Esophagus muscularis mucosa (tissue), 4 donors: ENCODE results near the gene NRCAM.

Experiments used
- EP300 ChIP-seq: sonication (generic); formaldehyde crosslinking; IDR thresholded peaks from one replicate; pipeline ENCODE4 v1.6.1; 2017; ENCODE audit warnings: antibody characterized with exemption
- POLR2A ChIP-seq: fragments of 450-650 bp; IDR thresholded peaks from one replicate; pipeline ENCODE4 v1.6.1; 2017; ENCODE audit warnings: antibody characterized with exemption, moderate library complexity, mild to moderate bottlenecking, low read depth
- TF ChIP-seq, protein P1 (sequence below), 3 experiments: fragments of 200-600 bp in 2 of 3; fragments of 450-650 bp in 1 of 3; sonication (generic) in 2 of 3; IDR thresholded peaks; one replicate each; pipeline ENCODE4 v1.5.1; 2017 to 2019; ENCODE audit warnings: antibody characterized with exemption in 3 of 3, mild to moderate bottlenecking in 2 of 3, moderate library complexity in 1 of 3

DNA sequence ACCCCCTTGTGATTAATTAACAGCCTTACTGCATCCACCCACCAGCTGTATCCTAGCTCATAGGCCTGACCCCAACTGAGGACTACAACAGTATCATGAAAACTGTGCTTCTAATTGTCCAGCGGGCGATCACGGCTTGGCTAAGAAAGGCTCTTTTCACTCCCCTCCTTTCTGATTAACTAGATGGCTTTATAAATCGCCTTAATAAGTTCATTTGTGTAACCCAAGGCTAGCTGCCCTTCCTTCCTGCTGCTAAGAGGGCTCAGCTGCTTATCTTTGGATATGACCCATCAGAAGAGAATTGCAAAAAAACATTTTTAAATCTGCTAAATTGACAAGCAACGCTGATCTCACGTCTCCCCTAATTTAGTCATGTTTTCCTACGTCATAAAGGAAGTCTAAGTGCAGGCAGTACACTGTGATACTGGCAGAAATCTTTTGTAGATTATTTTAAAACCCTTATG is 163.1 kb downstream of the NRCAM start:
- TF ChIP-seq, protein P1, sequence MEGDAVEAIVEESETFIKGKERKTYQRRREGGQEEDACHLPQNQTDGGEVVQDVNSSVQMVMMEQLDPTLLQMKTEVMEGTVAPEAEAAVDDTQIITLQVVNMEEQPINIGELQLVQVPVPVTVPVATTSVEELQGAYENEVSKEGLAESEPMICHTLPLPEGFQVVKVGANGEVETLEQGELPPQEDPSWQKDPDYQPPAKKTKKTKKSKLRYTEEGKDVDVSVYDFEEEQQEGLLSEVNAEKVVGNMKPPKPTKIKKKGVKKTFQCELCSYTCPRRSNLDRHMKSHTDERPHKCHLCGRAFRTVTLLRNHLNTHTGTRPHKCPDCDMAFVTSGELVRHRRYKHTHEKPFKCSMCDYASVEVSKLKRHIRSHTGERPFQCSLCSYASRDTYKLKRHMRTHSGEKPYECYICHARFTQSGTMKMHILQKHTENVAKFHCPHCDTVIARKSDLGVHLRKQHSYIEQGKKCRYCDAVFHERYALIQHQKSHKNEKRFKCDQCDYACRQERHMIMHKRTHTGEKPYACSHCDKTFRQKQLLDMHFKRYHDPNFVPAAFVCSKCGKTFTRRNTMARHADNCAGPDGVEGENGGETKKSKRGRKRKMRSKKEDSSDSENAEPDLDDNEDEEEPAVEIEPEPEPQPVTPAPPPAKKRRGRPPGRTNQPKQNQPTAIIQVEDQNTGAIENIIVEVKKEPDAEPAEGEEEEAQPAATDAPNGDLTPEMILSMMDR (IDR thresholded peaks at IDR 0.05) = no peak
- TF ChIP-seq POLR2A (no peak), EP300 (no peak)
